DMS 273 treated with DMSO at 0.1 percent for 48 hours (cell line): ENCODE data around the gene RBM4.

Experiments
- DNase-seq: peaks from one replicate; lab custom pipeline; 2025; lab: John Stamatoyannopoulos, UW

RBM4 gene

DNA sequence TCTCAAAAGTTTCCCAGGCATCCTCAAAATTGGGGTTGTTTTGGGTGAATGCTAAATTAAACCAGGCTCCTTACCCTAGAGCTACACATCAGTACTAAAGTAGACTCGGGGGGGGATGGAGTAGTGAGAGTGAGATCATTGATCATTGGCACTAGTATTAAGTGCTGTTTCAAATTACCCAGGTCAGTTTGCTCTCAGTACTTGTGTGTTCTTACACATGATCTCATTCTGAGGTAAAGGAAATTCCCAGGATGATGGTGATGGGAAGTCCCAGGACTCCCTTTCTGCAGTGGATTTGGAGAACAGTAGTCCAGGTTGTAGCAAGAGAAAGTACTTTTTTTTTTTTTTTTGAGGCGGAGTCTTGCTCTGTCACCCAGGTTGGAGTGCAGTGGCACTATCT lies 12.5 kb downstream of the RBM4 start:
- no peak for DNase-seq

DNA sequence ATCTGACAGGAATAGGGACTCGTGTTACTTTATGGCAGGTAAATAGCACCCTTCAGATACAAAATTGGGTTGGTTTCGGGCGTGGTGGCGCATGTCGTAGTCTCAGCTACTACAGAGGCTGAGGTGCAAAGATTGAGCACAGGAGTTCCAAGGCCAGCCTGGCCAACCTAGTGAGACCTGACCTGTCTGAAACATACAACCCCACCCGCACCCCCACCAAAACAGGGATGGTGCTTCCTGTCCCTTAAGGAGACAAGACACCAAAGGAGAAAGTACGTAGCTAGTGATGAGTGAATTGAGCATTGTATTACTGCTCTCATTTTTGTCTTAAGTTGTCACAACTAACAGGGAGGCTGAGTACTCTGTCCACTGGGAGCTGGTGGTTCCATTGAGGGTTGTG lies 14.1 kb downstream of the RBM4 start:
- no peak for DNase-seq

DNA sequence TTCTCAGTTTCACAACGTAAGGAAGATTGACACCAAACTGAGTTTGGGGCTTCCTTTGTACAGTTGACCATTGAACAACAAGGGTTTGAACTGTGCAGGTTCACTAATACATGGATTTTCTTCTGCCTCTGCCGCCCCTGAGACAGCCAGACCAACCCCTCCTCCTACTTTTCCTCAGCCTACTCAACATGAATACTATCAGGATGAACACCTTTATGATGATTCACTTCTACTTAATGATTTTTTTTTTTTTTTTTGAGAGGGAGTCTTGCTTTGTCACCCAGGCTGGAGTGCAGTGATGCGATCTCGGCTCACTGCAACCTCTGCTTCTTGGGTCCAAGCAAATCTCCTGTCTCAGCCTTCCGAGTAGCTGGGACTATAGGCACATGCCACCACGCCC lies 14.6 kb downstream of the RBM4 start:
- DNase-seq, result no peak

GRCh38 chr11:66659763-66660162 lies 21.3 kb downstream of the RBM4 start:
- DNase-seq, result no peak

DNA sequence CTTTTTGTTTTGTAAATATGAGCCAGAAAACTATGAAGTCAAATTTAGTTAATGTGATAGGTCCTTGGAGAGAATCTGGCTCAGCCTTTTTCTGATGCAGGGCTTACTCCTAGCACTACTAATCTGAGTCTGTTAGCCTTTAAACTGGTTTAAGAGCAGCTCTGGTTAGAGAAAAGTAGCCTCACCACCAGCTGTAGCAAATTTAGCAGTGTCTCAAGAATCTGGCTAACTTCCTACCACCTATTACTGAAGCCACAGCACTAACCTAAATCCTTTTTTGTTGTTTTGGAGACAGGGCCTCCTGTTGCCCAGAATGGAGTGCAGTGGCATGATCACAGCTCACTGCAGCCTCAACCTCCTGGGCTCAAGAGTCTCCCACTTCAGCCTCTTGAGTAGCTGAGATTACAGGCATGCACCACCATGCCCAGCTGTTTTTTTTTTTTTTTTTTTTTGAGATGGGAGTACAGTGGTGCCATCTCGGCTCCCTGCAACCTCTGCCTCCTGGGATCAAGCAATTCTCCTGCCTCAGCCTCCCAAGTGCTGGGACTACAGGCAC lies 25.3 kb downstream of the RBM4 start:
- DNase-seq, result no peak

DNA sequence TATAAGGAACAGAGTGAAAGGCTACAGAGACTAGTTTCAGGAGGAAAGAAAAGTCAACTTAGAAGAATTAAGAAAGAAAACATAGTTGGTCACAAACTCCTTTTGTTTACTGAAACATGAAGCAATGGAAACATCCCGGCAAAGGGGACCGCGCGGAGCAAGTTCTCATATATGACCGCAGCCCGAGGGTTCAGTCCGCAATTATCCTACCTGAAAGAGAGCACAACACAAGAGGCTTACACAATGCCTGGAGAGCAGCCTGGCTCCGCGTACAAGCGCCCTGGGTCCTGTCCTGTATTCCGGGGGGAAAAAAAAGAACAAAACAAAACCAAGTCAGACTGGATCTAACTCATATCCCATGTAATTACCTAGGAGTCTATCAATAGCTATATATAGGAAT lies 26.9 kb downstream of the RBM4 start:
- DNase-seq, result no peak

DNA sequence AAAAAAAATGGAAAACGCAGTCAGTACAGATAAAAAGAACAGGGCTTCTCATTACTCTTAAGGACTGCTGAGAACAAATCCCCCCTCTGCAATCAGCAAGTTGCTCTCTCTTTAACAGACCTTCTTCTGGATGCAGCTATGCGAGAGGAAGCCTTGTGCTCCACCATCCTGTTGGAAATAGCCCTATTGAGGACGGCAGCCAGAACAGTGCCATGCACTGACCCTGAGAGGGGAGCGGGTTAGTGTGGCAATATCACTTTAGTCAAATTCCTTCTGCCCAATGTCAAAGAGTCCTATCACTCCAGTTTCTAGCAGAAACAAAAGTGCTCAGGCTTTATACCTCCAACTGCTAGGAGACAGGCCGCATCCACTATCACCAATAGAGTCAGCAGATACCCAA lies 32.3 kb downstream of the RBM4 start:
- DNase-seq, result no peak

DNA sequence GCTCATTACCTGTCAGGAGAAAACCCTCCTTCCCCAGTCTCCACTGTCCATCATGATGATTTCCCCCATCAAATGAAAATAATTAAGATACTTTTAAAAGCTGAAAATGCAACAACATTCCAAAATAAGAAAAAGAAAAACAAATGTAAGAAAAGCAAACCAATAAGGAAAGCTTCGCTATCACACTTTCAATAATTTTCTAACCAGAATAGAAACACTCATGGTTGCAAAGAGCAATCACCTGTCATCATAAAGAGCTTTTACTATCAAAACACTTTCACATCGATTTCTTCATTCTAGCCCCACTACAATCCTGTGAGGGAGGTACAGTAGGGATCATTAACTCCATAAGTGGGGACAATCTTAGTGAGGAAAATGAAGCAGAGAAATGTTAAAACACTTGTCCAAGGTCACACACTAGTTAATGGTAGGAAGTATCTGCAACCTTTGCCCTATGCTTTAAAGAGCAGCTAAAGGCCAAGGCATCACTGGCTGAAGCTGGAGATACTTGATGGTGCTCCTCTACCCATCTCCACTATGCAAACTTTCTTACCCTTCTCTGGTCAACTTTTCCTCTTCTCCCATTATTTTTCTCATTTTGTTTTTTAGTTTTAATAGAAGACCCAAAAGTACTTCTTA lies 36.6 kb downstream of the RBM4 start:
- no peak for DNase-seq

DNA sequence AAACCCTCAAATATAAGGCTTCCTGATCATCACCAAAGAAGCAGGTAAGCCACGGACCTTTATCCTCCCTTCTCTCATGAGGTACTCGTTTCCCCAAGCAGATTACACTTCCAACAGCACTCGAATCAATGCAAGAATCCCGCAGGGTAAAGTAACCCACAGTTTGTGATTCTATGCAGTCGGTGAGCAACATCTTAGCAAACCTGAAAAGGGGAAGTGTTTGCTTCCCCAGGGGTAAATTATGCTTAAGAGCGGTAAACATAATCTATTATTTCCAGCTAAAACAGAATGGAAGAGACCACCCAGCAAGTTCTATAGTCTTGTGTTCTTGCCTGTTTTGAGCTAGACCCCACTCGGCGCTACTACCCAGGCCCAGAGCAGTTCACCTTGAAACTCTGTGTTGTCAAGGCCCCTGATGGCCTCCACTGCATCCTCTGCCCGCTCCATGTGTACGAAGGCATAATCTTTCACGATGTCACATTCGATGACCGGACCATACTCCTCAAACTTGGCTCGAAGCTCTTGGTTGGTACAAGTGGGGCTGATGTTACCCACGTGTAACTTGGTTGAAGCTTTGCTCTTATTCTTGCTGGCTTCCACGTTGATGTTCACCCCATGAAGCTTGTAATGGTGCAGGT lies 37.9 kb downstream of the RBM4 start:
- DNase-seq, result no peak

- no peak for DNase-seq
These were observed 38.6 kb downstream of the RBM4 start for GRCh38 chr11:66676931-66677598.

DNA sequence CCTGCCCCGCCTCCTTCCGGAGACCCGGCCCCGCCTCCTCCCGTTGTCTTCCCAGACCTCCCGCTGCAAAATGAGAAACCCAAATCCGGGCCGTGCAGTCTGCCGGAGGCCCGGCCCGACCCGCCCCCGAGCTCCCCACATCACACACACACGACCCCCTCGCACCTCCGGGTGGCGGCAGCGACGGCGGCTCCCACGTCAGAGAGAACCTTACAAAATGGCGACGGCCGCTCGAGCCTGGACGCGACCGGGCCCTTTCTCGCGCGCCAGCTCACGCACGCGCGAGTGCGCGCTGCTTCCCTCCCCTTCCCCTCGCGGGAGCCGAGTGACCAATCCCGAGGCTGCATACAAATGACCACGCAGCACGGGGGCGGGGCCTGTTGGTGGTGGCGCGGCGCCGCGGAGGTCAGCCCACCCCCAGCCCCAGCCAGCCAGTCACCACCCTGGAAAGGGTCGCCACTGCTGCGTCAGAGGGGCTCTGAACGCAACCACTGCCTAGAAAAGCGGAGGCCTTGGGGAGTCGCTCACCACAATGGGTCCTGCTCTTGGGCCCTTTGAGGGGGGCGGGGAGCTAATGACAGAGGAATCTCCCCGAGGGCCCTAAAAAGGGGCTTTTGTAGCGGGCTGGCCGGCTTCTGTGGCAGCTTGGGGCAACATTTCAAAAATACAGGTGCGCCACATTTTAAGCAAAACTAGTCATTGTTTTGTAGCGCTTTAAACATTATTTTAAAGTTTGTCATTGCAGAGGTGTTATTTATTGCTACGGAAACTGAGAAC lies 39.3 kb downstream of the RBM4 start, which contains the start of gene RBM4B:
Gene RBM4B (minus strand): TSS at position 289 of the 777 bp plus-strand sequence. CDS start 808 bp downstream, outside the sequence.
- peak; percentile 69 for DNase-seq

- DNase-seq, result no peak
These were observed 42.6 kb downstream of the RBM4 start for GRCh38 chr11:66680966-66681645.

- DNase-seq, result no peak
These were observed 45.4 kb downstream of the RBM4 start for GRCh38 chr11:66683877-66684276.

- no peak for DNase-seq
These were observed 46.1 kb downstream of the RBM4 start for GRCh38 chr11:66684635-66685034.

DNA sequence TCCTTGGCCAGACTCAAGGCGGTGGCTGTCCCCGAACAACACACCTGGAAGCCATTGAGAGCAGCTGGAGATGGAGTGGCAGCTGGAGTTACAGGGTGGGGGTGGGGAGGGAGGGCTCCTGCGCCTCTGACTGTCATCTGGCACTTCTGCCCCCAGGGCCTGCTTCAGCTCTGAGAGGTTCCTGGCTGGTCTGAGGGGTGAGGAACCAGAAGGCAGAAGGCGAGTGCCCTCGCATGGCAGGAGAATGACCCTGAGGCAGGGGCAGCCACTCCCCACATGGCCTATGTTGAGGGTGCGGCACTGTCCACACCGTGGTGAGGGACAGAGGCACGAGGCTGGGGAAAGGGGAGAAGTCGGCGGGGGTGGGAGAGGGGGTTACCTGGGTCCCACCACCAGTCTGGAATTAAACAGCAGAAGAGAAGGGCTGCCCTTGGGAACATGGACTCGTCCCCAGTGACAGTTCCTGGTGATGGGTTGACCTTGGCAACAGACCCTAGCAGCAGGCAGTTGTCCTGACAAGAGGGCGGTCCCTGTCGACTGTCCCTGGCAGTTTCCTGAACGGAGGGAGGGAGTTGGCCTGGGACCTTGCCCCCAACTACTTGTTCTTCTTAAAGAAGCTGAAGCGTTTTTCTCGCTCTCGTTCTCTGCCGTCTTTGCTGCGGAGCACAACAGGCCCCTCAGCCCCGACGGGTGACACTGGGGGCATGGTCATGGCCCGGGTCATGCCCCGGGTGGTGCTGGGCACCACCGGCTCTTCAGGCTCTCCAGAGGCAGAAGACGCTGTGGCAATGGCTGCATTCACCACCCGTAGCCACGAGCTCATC lies 47.0 kb downstream of the RBM4 start:
- no peak for DNase-seq

- DNase-seq, result no peak
These were observed 47.7 kb downstream of the RBM4 start for GRCh38 chr11:66686100-66686785.

DNA sequence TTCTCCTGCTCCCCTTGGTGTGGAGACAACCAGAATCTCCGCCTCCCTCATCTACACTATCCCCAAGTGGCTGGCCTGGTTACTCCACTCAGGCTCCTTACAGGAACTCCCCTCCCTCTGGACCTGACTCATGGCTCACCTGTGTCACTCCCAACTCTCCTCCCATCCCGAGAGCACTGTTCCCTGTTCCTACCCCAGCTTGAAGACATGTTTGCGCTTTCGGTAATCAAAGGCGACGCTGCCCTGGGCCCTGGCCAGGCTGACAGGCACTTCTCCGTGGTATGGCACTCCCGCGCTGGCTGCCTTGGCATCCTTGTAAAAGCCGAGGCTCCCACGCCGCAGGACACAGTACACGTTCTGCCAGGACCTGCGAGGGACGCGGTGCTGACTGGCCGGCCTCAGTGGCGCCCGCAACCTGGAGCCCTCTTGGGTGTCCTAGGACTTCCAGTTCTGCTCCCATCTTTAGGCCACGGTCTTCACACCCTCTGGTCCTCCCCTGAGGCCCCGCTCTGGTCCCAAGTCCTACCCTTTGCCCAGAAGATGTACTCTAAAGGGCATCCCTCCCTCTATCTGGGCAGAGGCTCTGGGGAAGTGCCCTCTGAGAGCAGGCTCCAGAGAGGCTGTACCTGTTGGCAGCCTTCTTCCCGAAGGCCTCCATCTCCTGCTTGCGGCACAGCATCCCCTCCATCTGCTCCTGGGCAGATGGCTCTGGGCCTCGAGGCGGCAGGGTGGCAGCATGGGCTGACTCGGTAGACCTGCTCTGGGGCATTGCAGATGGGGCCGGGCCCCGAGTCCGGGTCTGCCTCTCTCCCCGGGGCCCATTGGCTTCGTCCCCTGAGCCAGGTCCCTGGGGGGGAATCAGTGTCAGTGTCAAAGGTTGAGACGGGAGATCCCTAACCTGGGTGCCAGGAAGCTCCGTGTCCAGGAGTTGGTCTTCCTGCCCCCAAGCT lies 48.6 kb downstream of the RBM4 start:
- DNase-seq, result no peak

- no peak for DNase-seq
These were observed 49.4 kb downstream of the RBM4 start for GRCh38 chr11:66687831-66688281.
